ENCODE results near the gene C1orf159.

DNA sequence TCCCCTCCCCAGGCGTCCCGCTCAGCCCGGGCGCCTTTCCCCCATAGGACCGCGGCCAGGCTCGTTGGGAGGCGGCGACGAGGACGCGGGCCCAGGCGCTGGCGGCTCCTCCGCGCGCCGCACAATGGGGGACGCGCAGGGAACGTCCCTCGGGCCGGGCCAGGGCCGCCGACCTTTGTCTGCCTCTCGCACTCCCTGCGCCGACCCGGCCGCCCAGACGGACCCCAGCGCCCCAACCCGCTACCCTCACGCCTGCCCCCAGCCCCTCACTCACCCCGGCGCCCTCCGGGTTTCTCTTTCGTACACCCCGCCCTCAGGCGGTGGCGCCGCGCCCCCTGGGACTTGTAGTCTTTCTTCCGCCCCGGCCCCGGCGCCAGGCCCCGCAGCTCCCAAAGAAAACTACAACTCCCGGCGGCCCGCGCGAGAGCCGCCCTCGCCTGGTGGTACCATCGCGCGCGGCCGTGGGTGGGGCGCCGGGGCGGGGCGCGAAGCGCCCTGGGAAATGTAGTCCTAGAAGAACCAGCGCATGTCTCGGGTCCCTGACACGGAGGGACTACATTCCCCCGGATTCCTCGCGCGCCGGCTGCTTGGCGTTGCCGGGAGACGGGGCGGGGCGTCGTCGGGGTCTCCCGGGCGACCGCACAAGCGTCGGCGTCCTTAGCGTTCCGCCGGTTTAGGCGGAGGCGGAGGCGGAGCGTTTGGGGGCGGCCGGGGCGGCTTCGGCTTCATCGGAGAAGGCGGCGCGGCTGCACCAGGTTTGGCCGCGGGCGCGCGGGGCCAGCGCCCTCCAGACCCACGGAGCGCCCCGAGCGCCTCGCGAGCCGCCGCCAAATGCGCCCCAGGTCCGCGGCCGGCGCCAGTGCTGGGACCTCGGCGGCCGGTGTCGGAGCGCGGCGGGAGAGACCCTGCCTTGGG, at the start of gene C1orf159:
- TF ChIP-seq CTCF (IDR thresholded peaks at IDR 0.05) = no peak
- TF ChIP-seq POLR2A (IDR thresholded peaks at IDR 0.05) = no peak

Data from right lobe of liver (tissue), 4 donors.